GM12878 (cell line): ENCODE data around the gene SLIT2. TPM values are rescaled to one million over a fixed set of nuclear protein-coding genes. Genes with fewer than 3 reads are reported as not detected.

Experiments
- ATAC-seq: fragments of 200-7000 bp; cut with Tn5 transposase; 3 replicates; pipeline ENCODE4 v1.9.1; 2020; ENCODE audit warnings: mild to moderate bottlenecking, moderate library complexity
- BruUV-seq: library from RNA; stranded (reverse); fragments of 400-500 nt; replicated peaks from 2 replicates; lab custom pipeline; 2021; lab: Mats Ljungman, UMichigan
- CTCF ChIA-PET: fragments of 300-600 bp; sonication (Branson Sonifier 250); formaldehyde crosslinking; extraction: SDS; loops from one replicate; lab custom pipeline; 2021; ENCODE audit warnings: inconsistent platforms; lab: Yijun Ruan, JAX
- POLR2A ChIA-PET: fragments of 350-600 bp; formaldehyde crosslinking; extraction: SDS; loops from one replicate; lab custom pipeline; 2021; ENCODE audit warnings: inconsistent platforms; lab: Charles Lee
- RAD21 ChIA-PET: fragments of 300-600 bp; sonication (Branson Sonifier 250); formaldehyde crosslinking; loops from one replicate; lab custom pipeline; 2023; ENCODE audit warnings: antibody characterized with exemption; ENCODE audit not compliant: unreplicated experiment; lab: Charles Lee
- SMC1A ChIA-PET: fragments of 300-600 bp; sonication (Branson Sonifier 250); formaldehyde crosslinking; loops from one replicate; lab custom pipeline; 2023; ENCODE audit not compliant: unreplicated experiment, uncharacterized antibody; lab: Charles Lee
- DNase-seq: peaks from one replicate; pipeline ENCODE4 v3.0.0-alpha.2; 2011; ENCODE audit warnings: low read depth, low spot score
- FAIRE-seq: peaks from 3 replicates; lab custom pipeline; 2011; peaks lifted over from hg19 to GRCh38; lab: Jason Lieb, UNC
- H2AFZ ChIP-seq: 2 replicates; pipeline ENCODE4 v1.6.0; 2011; ENCODE audit warnings: low read depth, low read length, control low read depth; ENCODE audit not compliant: control insufficient read depth
- H3K27ac ChIP-seq: 2 replicates; pipeline ENCODE4 v1.5.1; 2011; ENCODE audit warnings: control low read depth; ENCODE audit not compliant: control insufficient read depth, insufficient read depth
- H3K27me3 ChIP-seq, 2 experiments: replicated peaks in 1 of 2; 2 replicates each; pipeline versions ENCODE4 v1.6.0 to v1.6.1; 2011; ENCODE audit warnings: low read length in 1 of 2; ENCODE audit not compliant: control insufficient read depth in 2 of 2, insufficient read depth in 2 of 2
- H3K36me3 ChIP-seq, 2 experiments: 2 replicates each; pipeline ENCODE4 v1.5.1; 2011; ENCODE audit warnings: low read length in 1 of 2; ENCODE audit not compliant: control insufficient read depth in 2 of 2, insufficient read depth in 2 of 2
- H3K4me1 ChIP-seq: 2 replicates; pipeline ENCODE4 v1.6.1; 2011; ENCODE audit warnings: mild to moderate bottlenecking, low read length, moderate library complexity, mixed read lengths; ENCODE audit not compliant: control insufficient read depth, insufficient read depth
- H3K4me2 ChIP-seq: 2 replicates; pipeline ENCODE4 v1.6.0; 2011; ENCODE audit warnings: control low read depth; ENCODE audit not compliant: control insufficient read depth, insufficient read depth
- H3K4me3 ChIP-seq: fragments of 200-600 bp; sonication (generic); 2 replicates; pipeline ENCODE4 v1.5.1; 2016
- H3K79me2 ChIP-seq: 2 replicates; pipeline ENCODE4 v1.6.0; 2011; ENCODE audit warnings: low read length; ENCODE audit not compliant: control insufficient read depth, insufficient read depth
- H3K9ac ChIP-seq: 2 replicates; pipeline ENCODE4 v1.8.0; 2011; ENCODE audit warnings: low read length, control low read depth, mixed read lengths; ENCODE audit not compliant: control insufficient read depth, insufficient read depth
- H3K9me3 ChIP-seq: replicated peaks from 3 replicates; pipeline ENCODE4 v1.5.1; 2011; ENCODE audit warnings: mild to moderate bottlenecking, low read length; ENCODE audit not compliant: control insufficient read depth, insufficient read depth
- H4K20me1 ChIP-seq: 2 replicates; pipeline ENCODE4 v1.6.0; 2011; ENCODE audit not compliant: control insufficient read depth, insufficient read depth
- BMI1 ChIP-seq: fragments of 450-650 bp; IDR thresholded peaks from 2 replicates; pipeline ENCODE4 v1.6.1; 2016; ENCODE audit warnings: mild to moderate bottlenecking, moderate library complexity, borderline replicate concordance
- CHD1 ChIP-seq: IDR thresholded peaks from 2 replicates; pipeline ENCODE4 v1.6.1; 2012; ENCODE audit warnings: low read depth, low read length, improper control_type of control experiment
- DPF2 ChIP-seq: fragments of 450-650 bp; IDR thresholded peaks from 2 replicates; pipeline ENCODE4 v1.6.1; 2017; ENCODE audit warnings: mild to moderate bottlenecking
- ESRRA ChIP-seq: IDR thresholded peaks from 2 replicates; pipeline ENCODE4 v1.6.1; 2012; ENCODE audit warnings: mild to moderate bottlenecking, low read length, improper control_type of control experiment
- HCFC1 ChIP-seq: fragments of 150-350 bp; IDR thresholded peaks from 2 replicates; pipeline ENCODE4 v1.6.1; 2014; ENCODE audit warnings: low read length
- HDAC2 ChIP-seq: fragments of 200-600 bp; sonication (generic); IDR thresholded peaks from 2 replicates; pipeline ENCODE4 v1.6.1; 2017
- NFIC ChIP-seq: IDR thresholded peaks from 2 replicates; pipeline ENCODE4 v1.6.1; 2012; ENCODE audit warnings: low read depth, mild to moderate bottlenecking, inconsistent platforms, low read length, moderate library complexity
- NR2F1 ChIP-seq: fragments of 450-650 bp; conservative IDR thresholded peaks from 2 replicates; pipeline ENCODE4 v1.6.1; 2017; ENCODE audit warnings: mild to moderate bottlenecking
- RB1 ChIP-seq: fragments of 450-650 bp; formaldehyde crosslinking; IDR thresholded peaks from 2 replicates; pipeline ENCODE4 v1.6.1; 2017; ENCODE audit warnings: mild to moderate bottlenecking, borderline replicate concordance
- SMC3 ChIP-seq: IDR thresholded peaks from 2 replicates; pipeline ENCODE4 v1.6.1; 2011; ENCODE audit warnings: low read length, improper control_type of control experiment, borderline replicate concordance
- TARDBP ChIP-seq: IDR thresholded peaks from 2 replicates; pipeline ENCODE4 v1.6.1; 2016; ENCODE audit warnings: borderline replicate concordance
- ZBED1 ChIP-seq: IDR thresholded peaks from 2 replicates; pipeline ENCODE4 v1.6.1; 2016; ENCODE audit warnings: borderline replicate concordance
- in situ Hi-C: fragments of 300-500 bp; cut with MboI; formaldehyde crosslinking; loops from 9 replicates; pipeline ENCODE4 v1.14.3; 2018; ENCODE audit warnings: mixed read lengths
- intact Hi-C: fragments of 100-400 bp; cut with micrococcal nuclease; formaldehyde crosslinking; loops from one replicate; pipeline ENCODE4 v1.14.2; 2022; ENCODE audit not compliant: unreplicated experiment
- polyA plus RNA-seq, 11 experiments: library from polyadenylated mRNA; depleted of rRNA in 4 of 11; unstranded in 6 of 11; stranded (reverse) in 5 of 11; fragments of >200 nt; fragmentation: Nextera tagmentation in 4 of 11; fragmentation: Illumina TruSeq in 1 of 11; extraction: Ambion mirVana in 4 of 11; extraction: Trizol in 1 of 11; gene quantifications; 1 replicate in 1 of 11; 2 replicates in 10 of 11; pipeline versions ENCODE4 v1.2.1 to v1.2.3, GENCODE V29; 2011 to 2016; ENCODE audit warnings: inconsistent platforms in 2 of 11, missing spikeins in 2 of 11, low read depth in 1 of 11
- total RNA-seq, 4 experiments: library from RNA; depleted of rRNA in 3 of 4; stranded (reverse); fragments of >200 nt in 3 of 4; fragmentation: Illumina TruSeq in 1 of 4; extraction: Trizol in 1 of 4; gene quantifications; 2 replicates each; pipeline versions ENCODE4 v1.2.1 to v1.2.3, GENCODE V29; 2013 to 2021
- TF ChIP-seq, protein P1 (sequence below): IDR thresholded peaks from 2 replicates; pipeline ENCODE4 v1.6.1; 2012; ENCODE audit warnings: low read depth, low read length, improper control_type of control experiment
- TF ChIP-seq, protein P2 (sequence below): IDR thresholded peaks from 2 replicates; pipeline ENCODE4 v1.6.1; 2012; ENCODE audit warnings: low read depth, low read length, improper control_type of control experiment
- TF ChIP-seq, protein P3 (sequence below): fragments of 450-650 bp; IDR thresholded peaks from 2 replicates; pipeline ENCODE4 v1.6.1; 2017; ENCODE audit warnings: mild to moderate bottlenecking, moderate library complexity
- TF ChIP-seq, protein P4 (sequence below): IDR thresholded peaks from 2 replicates; pipeline ENCODE4 v1.6.1; 2011; ENCODE audit warnings: low read depth, mild to moderate bottlenecking, low read length, moderate library complexity, borderline replicate concordance; ENCODE audit errors: extremely low read depth

Gene SLIT2
- total and polyA plus RNA-seq, 10 of the 15 experiments (the other 5 are each of a cell fraction or from before 2014, with no cell fraction given): 0.01 to 0.05 TPM; not detected in 8

DNA sequence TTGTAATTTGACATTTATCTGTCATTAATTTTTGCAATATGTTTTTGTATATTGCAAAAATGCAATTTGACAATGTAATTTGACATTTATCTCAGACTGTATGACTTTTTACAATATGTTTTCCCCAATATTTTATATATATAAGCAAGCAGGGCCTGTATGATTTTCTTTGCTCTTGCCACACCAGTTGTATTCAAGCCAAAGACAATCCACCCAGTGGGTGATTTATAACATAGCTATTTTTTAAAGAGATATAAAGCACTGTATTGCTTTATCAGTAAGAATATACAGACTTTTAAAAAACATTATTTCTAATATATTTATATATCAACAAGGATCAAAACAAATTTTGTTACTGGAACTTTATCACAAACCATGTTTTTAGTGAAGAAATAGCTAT, 47.3 kb downstream of the SLIT2 start:
- POLR2A ChIA-PET: no interaction called here
- Histone ChIP-seq H3K4me2 (no peak overlapping the region), H2AFZ (no peak overlapping the region), H3K36me3 (no peaks in the 10 kb centered on the region), H3K27ac (no peak overlapping the region), H3K4me1 (no peaks in the 10 kb centered on the region), H3K4me3 (no peak overlapping the region), H4K20me1 (no peaks in the 10 kb centered on the region), H3K9me3 (no peaks in the 10 kb centered on the region), H3K27me3 (no peaks in the 10 kb centered on the region), H3K9ac (no peak overlapping the region), H3K79me2 (no peaks in the 10 kb centered on the region)
- SMC1A ChIA-PET: interaction anchor here (0.6 to 1.5 kb wide), 2 partner anchors 10 to 1584 kb away, joined by 3 to 4 read pairs; no protein-coding TSS in a partner anchor
- CTCF ChIA-PET: interaction anchor here (1.2 kb wide), 2 partner anchors 12 to 386 kb away, joined by 3 to 4 read pairs; no protein-coding TSS in a partner anchor
- FAIRE-seq: no peak
- in situ Hi-C loops (no loop called here), intact Hi-C loops (no loop called here)
- no peak for ATAC-seq
- RAD21 ChIA-PET: no interaction called here
- no TSS peak for BruUV-seq
- no peak for DNase-seq
- TF ChIP-seq, protein P1, sequence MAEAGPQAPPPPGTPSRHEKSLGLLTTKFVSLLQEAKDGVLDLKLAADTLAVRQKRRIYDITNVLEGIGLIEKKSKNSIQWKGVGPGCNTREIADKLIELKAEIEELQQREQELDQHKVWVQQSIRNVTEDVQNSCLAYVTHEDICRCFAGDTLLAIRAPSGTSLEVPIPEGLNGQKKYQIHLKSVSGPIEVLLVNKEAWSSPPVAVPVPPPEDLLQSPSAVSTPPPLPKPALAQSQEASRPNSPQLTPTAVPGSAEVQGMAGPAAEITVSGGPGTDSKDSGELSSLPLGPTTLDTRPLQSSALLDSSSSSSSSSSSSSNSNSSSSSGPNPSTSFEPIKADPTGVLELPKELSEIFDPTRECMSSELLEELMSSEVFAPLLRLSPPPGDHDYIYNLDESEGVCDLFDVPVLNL: no peak
- TF ChIP-seq RB1 (no peak), BMI1 (no peak), TARDBP (no peak), ZBED1 (no peak), NFIC (no peak), CHD1 (no peak), HCFC1 (no peak), ESRRA (no peak), DPF2 (no peak), NR2F1 (no peak), HDAC2 (no peak), SMC3 (no peak)
- TF ChIP-seq, protein P2, sequence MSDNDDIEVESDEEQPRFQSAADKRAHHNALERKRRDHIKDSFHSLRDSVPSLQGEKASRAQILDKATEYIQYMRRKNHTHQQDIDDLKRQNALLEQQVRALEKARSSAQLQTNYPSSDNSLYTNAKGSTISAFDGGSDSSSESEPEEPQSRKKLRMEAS: no peak
- TF ChIP-seq, protein P3, sequence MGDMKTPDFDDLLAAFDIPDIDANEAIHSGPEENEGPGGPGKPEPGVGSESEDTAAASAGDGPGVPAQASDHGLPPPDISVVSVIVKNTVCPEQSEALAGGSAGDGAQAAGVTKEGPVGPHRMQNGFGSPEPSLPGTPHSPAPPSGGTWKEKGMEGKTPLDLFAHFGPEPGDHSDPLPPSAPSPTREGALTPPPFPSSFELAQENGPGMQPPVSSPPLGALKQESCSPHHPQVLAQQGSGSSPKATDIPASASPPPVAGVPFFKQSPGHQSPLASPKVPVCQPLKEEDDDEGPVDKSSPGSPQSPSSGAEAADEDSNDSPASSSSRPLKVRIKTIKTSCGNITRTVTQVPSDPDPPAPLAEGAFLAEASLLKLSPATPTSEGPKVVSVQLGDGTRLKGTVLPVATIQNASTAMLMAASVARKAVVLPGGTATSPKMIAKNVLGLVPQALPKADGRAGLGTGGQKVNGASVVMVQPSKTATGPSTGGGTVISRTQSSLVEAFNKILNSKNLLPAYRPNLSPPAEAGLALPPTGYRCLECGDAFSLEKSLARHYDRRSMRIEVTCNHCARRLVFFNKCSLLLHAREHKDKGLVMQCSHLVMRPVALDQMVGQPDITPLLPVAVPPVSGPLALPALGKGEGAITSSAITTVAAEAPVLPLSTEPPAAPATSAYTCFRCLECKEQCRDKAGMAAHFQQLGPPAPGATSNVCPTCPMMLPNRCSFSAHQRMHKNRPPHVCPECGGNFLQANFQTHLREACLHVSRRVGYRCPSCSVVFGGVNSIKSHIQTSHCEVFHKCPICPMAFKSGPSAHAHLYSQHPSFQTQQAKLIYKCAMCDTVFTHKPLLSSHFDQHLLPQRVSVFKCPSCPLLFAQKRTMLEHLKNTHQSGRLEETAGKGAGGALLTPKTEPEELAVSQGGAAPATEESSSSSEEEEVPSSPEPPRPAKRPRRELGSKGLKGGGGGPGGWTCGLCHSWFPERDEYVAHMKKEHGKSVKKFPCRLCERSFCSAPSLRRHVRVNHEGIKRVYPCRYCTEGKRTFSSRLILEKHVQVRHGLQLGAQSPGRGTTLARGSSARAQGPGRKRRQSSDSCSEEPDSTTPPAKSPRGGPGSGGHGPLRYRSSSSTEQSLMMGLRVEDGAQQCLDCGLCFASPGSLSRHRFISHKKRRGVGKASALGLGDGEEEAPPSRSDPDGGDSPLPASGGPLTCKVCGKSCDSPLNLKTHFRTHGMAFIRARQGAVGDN: no peak
- TF ChIP-seq, protein P4, sequence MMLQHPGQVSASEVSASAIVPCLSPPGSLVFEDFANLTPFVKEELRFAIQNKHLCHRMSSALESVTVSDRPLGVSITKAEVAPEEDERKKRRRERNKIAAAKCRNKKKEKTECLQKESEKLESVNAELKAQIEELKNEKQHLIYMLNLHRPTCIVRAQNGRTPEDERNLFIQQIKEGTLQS: no peak
